Measurements from ENCODE around the gene NAA20. TPM values are rescaled to one million over a fixed set of nuclear protein-coding genes. Genes with fewer than 3 reads are reported as not detected.

Gene NAA20
- 37.3 and 40.0 TPM in 2 replicates for total RNA-seq

GRCh38 chr20:20017001-20017843, at the start of gene NAA20:
Gene NAA20, plus strand, starts transcription at chr20:20017362. Its CDS starts 35 bp downstream, at chr20:20017397.

GRCh38 chr20:20052074-20052970, 35.2 kb downstream of the NAA20 start, which contains the start of the genes CFAP61 and CRNKL1:
Gene CFAP61, plus strand, starts transcription at chr20:20052532. Its CDS starts 4,122 bp downstream, at chr20:20056654.
Gene CRNKL1, minus strand, starts transcription at chr20:20052466. Its CDS starts 124 bp downstream, at chr20:20052342.

Other genes with a start within 250 kb of the NAA20 start
- gene CRNKL1, start 35.1 kb downstream of the NAA20 start, total RNA-seq, result 11.9 and 16.1 TPM in 2 replicates
- not detected in 2 replicates for gene CFAP61, start 35.2 kb downstream of the NAA20 start, total RNA-seq

Measured in bronchus fibroblast of lung (primary cell).